ENCODE data around the gene PRAMEF27.
"Not testable (repeated sequence)": the region's sequence is repeated elsewhere in the genome, so short reads cannot be mapped to it uniquely, and the experiment has no call there.

Gene PRAMEF27

GRCh38 chr1:13056475-13056874, at the start of gene PRAMEF27:
PRAMEF27 (minus strand) TSS chr1:13056575; CDS start chr1:13053659, 2,916 bp downstream.
- H3K4me3 ChIP-seq (ENCODE audit: low read length); H3K9me3 ChIP-seq (ENCODE audit: low read length); H3K27me3 ChIP-seq (ENCODE audit: insufficient read depth, low read length); H3K4me1 ChIP-seq (ENCODE audit: insufficient read depth, low read length); H3K36me3 ChIP-seq (ENCODE audit: insufficient read depth, low read length); H2AFZ ChIP-seq (ENCODE audit: low read depth, low read length): not testable (repeated sequence)

- H3K9me3 ChIP-seq (ENCODE audit: low read length); H3K4me1 ChIP-seq (ENCODE audit: insufficient read depth, low read length); H3K36me3 ChIP-seq (ENCODE audit: insufficient read depth, low read length); H3K4me3 ChIP-seq (ENCODE audit: low read length); H2AFZ ChIP-seq (ENCODE audit: low read depth, low read length); H3K27me3 ChIP-seq (ENCODE audit: insufficient read depth, low read length): not testable (repeated sequence)
Observed at GRCh38 chr1:13070474-13070873, 14.1 kb upstream of the PRAMEF27 start, which contains the start of gene PRAMEF25. PRAMEF25 (plus strand) TSS chr1:13070774; CDS start chr1:13073694, 2,920 bp downstream.

GRCh38 chr1:13019846-13020245, 36.5 kb downstream of the PRAMEF27 start:
- not testable (repeated sequence) for H3K27me3 ChIP-seq (ENCODE audit: insufficient read depth, low read length); H3K9me3 ChIP-seq (ENCODE audit: low read length); H2AFZ ChIP-seq (ENCODE audit: low read depth, low read length); H3K36me3 ChIP-seq (ENCODE audit: insufficient read depth, low read length); H3K4me3 ChIP-seq (ENCODE audit: low read length); H3K4me1 ChIP-seq (ENCODE audit: insufficient read depth, low read length)

- not testable (repeated sequence) for H2AFZ ChIP-seq (ENCODE audit: low read depth, low read length); H3K4me1 ChIP-seq (ENCODE audit: insufficient read depth, low read length); H3K9me3 ChIP-seq (ENCODE audit: low read length); H3K4me3 ChIP-seq (ENCODE audit: low read length); H3K36me3 ChIP-seq (ENCODE audit: insufficient read depth, low read length); H3K27me3 ChIP-seq (ENCODE audit: insufficient read depth, low read length)
Observed at GRCh38 chr1:13011932-13012331, 44.4 kb downstream of the PRAMEF27 start.

GRCh38 chr1:13009348-13009747, 47.0 kb downstream of the PRAMEF27 start:
- H3K4me3 ChIP-seq (ENCODE audit: low read length); H3K9me3 ChIP-seq (ENCODE audit: low read length); H3K4me1 ChIP-seq (ENCODE audit: insufficient read depth, low read length); H3K36me3 ChIP-seq (ENCODE audit: insufficient read depth, low read length); H2AFZ ChIP-seq (ENCODE audit: low read depth, low read length); H3K27me3 ChIP-seq (ENCODE audit: insufficient read depth, low read length): not testable (repeated sequence)

GRCh38 chr1:13005732-13006131, 50.6 kb downstream of the PRAMEF27 start:
- H3K4me3 ChIP-seq (ENCODE audit: low read length); H3K36me3 ChIP-seq (ENCODE audit: insufficient read depth, low read length); H2AFZ ChIP-seq (ENCODE audit: low read depth, low read length); H3K9me3 ChIP-seq (ENCODE audit: low read length); H3K27me3 ChIP-seq (ENCODE audit: insufficient read depth, low read length); H3K4me1 ChIP-seq (ENCODE audit: insufficient read depth, low read length): not testable (repeated sequence)

Data from neuron (in vitro differentiated cells).